ENCODE data around the gene HS1BP3.

HS1BP3 gene

DNA sequence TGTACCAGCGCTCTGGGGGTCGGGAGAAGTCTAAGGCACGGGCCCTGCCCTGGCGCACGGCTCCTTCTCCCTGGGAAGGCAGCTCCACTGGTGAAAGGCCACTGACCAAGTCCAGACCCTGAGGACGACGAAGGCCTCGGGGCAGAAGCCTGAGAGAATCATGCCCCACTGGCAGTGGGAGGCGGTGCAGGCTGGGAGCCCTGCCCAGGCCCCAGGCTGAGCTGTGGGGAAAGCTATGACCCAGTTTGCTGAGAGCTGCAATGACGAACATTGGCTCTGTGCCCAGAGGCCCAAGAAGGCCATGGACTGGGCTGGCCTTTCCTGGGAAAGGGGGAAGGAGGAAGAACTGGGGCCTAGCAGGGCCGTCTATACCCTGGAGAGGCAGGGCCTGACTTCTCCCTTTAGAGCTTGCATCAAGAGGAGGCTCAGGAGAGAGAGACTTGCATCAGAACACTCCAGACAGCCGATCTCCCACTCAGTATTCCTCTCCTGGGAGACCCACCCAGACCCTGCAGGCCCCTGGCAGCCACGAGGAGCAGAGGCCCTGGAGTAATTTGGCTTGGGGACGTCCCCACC, 32.9 kb downstream of the HS1BP3 start:
- H3K79me2 ChIP-seq (ENCODE audit: control insufficient read depth, low read length) = no peaks in the 10 kb centered on the region
- H3F3A ChIP-seq (ENCODE audit: control insufficient read depth, insufficient read depth) = no peaks in the 10 kb centered on the region
- no peaks in the 10 kb centered on the region for H3K36me3 ChIP-seq (ENCODE audit: control insufficient read depth, low read length)
- no peaks in the 10 kb centered on the region for H3K9me2 ChIP-seq (replicated peaks; ENCODE audit: control insufficient read depth, low read length)
- H3K4me3 ChIP-seq (ENCODE audit: low read length) = no peak overlapping the region
- H3K27ac ChIP-seq (ENCODE audit: low read depth, low read length) = no peak overlapping the region
- TF ChIP-seq, protein P1, sequence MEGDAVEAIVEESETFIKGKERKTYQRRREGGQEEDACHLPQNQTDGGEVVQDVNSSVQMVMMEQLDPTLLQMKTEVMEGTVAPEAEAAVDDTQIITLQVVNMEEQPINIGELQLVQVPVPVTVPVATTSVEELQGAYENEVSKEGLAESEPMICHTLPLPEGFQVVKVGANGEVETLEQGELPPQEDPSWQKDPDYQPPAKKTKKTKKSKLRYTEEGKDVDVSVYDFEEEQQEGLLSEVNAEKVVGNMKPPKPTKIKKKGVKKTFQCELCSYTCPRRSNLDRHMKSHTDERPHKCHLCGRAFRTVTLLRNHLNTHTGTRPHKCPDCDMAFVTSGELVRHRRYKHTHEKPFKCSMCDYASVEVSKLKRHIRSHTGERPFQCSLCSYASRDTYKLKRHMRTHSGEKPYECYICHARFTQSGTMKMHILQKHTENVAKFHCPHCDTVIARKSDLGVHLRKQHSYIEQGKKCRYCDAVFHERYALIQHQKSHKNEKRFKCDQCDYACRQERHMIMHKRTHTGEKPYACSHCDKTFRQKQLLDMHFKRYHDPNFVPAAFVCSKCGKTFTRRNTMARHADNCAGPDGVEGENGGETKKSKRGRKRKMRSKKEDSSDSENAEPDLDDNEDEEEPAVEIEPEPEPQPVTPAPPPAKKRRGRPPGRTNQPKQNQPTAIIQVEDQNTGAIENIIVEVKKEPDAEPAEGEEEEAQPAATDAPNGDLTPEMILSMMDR (IDR thresholded peaks at IDR 0.05; ENCODE audit: low read depth, low read length, poor library complexity, severe bottlenecking) = no peak
- no peak for TF ChIP-seq EZH2phosphoT487 (IDR thresholded peaks at IDR 0.05; ENCODE audit: borderline replicate concordance, low read length)
- H3K9me3 ChIP-seq (ENCODE audit: control insufficient read depth, insufficient read depth, low read length) = no peaks in the 10 kb centered on the region
- no peaks in the 10 kb centered on the region for H4K20me1 ChIP-seq (ENCODE audit: control insufficient read depth, insufficient read depth, low read depth, low read length)
- H3K4me2 ChIP-seq (ENCODE audit: low read length) = no peak overlapping the region
- no peaks in the 10 kb centered on the region for H3K27me3 ChIP-seq (ENCODE audit: control insufficient read depth, low read length)
- H3K4me1 ChIP-seq (ENCODE audit: control insufficient read depth, low read length) = no peaks in the 10 kb centered on the region

DNA sequence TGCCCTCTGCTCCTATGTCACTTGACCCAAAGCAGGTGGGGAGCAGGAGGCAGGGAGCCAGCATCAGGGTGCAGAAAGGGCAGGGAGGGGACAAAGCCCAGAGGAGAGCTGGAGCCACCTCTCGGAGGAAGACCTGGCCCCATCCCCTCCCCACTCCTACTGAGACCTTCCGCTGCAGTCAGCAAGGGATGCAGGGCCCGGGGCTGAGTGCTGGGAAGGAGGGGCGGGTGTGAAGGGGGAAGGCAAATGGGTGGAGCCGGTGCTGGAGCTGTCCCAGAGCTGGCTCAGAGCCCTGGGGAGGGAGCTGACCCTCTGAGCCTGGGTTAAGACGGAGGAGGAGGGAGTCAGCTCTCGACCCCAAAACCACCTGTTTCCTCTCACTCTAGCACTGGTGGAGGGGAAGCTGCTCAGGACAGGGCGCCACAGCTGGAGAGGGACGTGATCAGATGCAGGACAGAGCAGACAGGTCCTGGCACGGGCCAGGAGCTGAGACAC, 33.8 kb downstream of the HS1BP3 start:
- H3K4me1 ChIP-seq (ENCODE audit: control insufficient read depth, low read length) = no peaks in the 10 kb centered on the region
- H3F3A ChIP-seq (ENCODE audit: control insufficient read depth, insufficient read depth) = no peaks in the 10 kb centered on the region
- no peak overlapping the region for H3K4me3 ChIP-seq (ENCODE audit: low read length)
- no peak overlapping the region for H3K4me2 ChIP-seq (ENCODE audit: low read length)
- H3K9me2 ChIP-seq (replicated peaks; ENCODE audit: control insufficient read depth, low read length) = no peaks in the 10 kb centered on the region
- H3K79me2 ChIP-seq (ENCODE audit: control insufficient read depth, low read length) = no peaks in the 10 kb centered on the region
- no peak for TF ChIP-seq EZH2phosphoT487 (IDR thresholded peaks at IDR 0.05; ENCODE audit: borderline replicate concordance, low read length)
- TF ChIP-seq, protein P1 (IDR thresholded peaks at IDR 0.05; ENCODE audit: low read depth, low read length, poor library complexity, severe bottlenecking) = no peak
- no peaks in the 10 kb centered on the region for H3K27me3 ChIP-seq (ENCODE audit: control insufficient read depth, low read length)
- H4K20me1 ChIP-seq (ENCODE audit: control insufficient read depth, insufficient read depth, low read depth, low read length) = no peaks in the 10 kb centered on the region
- H3K36me3 ChIP-seq (ENCODE audit: control insufficient read depth, low read length) = no peaks in the 10 kb centered on the region
- no peaks in the 10 kb centered on the region for H3K9me3 ChIP-seq (ENCODE audit: control insufficient read depth, insufficient read depth, low read length)
- H3K27ac ChIP-seq (ENCODE audit: low read depth, low read length) = no peak overlapping the region

DNA sequence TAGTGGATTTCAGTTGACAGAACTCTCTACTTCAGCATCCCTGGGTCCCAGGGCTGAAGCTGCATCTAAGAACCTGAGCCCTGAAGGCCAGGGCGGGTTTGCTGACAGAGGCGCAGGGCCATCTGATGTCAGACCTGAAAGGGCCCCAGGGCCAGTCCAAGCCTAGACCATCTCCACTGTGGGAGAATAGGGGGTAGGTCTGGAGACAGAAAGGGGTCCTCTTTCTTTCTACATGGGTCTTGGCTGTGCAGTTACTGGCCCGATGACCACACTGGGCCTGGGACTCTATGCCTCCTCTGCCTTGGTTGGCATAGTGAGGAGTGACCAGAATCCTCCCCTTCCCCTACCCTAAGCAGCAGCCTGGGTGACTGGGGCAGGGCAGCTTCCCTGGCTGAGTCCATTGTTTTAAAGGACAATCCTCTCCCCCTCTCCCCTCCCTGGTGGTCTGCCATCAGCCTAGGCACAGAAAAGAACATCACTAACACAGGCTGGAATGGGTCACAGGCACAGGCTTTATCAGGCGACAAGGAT, 34.5 kb downstream of the HS1BP3 start:
- Histone ChIP-seq H3K4me1 (ENCODE audit: control insufficient read depth, low read length) (no peaks in the 10 kb centered on the region), H3K4me2 (ENCODE audit: low read length) (no peak overlapping the region), H3K27ac (ENCODE audit: low read depth, low read length) (no peak overlapping the region)

More for the DNA sequence above, 34.5 kb downstream of the HS1BP3 start:
- no peaks in the 10 kb centered on the region for H3F3A ChIP-seq (ENCODE audit: control insufficient read depth, insufficient read depth)
- no peaks in the 10 kb centered on the region for H3K27me3 ChIP-seq (ENCODE audit: control insufficient read depth, low read length)
- no peaks in the 10 kb centered on the region for H3K36me3 ChIP-seq (ENCODE audit: control insufficient read depth, low read length)
- H4K20me1 ChIP-seq (ENCODE audit: control insufficient read depth, insufficient read depth, low read depth, low read length) = no peaks in the 10 kb centered on the region
- TF ChIP-seq, protein P1 (IDR thresholded peaks at IDR 0.05; ENCODE audit: low read depth, low read length, poor library complexity, severe bottlenecking) = no peak
- no peak for TF ChIP-seq EZH2phosphoT487 (IDR thresholded peaks at IDR 0.05; ENCODE audit: borderline replicate concordance, low read length)
- H3K4me3 ChIP-seq (ENCODE audit: low read length) = no peak overlapping the region
- no peaks in the 10 kb centered on the region for H3K79me2 ChIP-seq (ENCODE audit: control insufficient read depth, low read length)
- H3K9me2 ChIP-seq (replicated peaks; ENCODE audit: control insufficient read depth, low read length) = no peaks in the 10 kb centered on the region
- no peaks in the 10 kb centered on the region for H3K9me3 ChIP-seq (ENCODE audit: control insufficient read depth, insufficient read depth, low read length)

Data from DOHH2 (cell line).